ENCODE data around the gene GAB1.

Gene GAB1

DNA sequence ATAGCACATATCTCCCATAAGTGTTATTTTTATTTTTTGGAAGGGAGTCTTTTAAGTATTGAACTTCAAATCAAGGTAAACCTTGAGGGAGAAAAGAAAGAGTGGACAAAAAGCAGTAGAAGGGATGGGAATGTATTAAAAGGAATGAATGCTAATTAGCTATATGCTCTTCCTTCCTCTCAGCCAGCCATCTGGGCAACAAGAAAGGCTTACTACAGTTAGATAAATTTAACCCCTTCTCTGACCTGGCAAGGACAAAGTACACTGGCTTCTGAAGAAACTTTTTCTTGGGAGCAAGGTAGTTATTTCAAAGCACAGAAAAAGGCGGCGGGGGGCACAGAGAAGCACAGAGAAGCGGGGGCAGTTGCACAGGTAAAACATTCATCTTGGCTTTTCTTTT lies 54.6 kb downstream of the GAB1 start:
- DNase-seq, result no peak

DNA sequence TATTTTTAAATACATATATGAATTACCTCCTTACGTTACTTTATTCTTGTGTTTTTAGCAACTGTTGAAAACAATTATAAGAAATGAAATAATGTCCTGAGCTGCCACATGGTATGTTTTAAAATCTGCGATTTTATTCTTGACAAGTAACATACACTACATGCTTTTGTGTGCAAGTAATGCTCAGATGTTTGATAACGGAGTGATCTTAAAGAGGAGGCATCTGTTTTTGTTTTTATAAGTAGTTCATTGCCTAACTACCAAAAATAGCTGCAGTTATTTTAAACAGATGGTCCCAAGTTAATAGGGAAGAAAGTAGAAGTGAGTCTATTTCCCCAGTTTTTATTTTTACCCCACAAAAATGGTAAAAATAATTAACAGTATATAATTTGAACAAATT lies 55.2 kb downstream of the GAB1 start:
- DNase-seq, result peak; percentile 14

DNA sequence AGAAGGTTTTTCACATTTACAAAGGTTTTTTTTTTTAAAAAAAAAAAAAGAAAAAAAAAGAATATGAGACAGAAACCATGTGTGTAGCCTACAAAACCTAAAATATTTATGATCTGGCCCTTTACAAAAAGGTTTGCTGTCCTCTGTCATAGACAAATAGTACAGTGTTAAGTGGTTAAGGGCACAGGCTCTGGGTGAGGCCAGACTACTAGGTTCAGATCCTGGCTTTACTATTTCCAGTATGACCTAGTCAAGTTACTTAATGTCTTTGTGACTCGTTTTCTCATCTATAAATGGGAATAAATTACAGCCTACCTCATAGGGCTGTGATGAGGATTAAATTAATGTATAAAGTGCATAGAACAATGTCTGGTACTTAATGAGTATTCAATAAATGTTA lies 56.5 kb downstream of the GAB1 start:
- no peak for DNase-seq

DNA sequence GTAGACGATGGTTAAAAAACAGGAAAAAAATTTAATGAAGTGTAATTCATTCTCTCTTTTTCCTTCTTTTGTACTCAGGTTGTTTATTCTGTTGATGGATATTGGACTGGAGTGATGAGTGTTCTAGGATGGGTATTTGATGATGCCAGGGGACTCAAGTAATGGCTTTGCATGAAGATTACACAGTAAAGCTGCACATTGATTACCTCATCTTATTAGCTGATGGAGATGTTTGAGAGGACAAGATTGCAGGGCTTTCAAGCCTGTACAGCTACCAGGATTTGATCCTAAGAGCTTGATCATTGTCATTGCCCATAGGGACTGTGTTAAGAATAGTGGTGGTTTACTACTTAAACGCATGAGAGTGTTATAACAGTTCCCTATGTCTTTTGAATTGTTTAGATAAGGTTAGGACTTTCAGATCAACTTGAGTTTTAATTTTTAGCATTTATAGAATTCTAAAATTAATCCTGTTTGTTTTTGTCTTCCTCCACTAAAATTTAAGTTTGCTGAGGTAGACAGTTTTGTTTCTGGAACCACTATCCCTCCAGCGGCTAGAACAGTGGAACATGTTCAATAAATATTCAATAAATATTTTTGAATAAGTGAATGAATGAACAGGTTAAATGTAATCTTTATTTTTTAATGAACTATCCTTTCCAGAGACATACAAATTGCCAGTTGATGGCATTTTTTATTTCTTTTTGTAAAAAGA lies 58.2 kb downstream of the GAB1 start:
- DNase-seq, result no peak

DNA sequence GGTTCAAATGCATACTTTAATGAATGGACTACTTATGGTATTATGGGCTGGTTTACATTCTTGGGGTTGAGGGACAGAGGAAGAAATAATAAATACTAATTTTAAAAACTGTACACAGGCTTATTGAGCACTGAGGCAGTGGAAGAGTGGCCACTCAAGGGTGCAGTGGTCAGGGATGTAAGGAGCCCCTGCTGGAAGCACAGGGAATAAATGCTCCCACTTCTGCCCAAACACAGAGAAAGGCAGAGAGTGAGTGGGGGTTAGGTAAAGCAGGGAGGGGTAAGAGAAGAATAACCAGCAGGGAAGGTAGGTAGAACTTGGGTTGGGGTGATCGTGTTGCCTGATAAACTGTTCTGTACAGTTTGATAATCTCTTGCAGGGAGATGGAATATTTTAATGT lies 60.0 kb downstream of the GAB1 start:
- DNase-seq, result no peak

DNA sequence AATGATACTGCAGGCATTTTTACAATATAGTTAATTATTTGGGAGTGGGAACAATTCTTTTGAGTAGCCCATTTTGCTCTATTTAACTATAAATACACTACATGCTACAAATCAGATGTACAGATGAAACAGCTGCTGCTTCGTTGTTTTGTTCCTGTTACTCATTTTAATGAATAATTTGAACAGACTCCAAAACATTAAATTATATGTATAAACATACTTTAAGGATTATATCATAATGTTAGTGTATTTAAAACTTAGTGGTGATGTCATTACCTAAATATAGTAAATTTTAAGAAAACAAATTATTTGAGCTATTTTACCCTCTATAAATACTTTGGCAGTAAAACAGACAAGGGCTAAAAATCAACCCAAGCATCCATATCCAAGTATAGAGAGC lies 60.7 kb downstream of the GAB1 start:
- DNase-seq, result peak; percentile 73

DNA sequence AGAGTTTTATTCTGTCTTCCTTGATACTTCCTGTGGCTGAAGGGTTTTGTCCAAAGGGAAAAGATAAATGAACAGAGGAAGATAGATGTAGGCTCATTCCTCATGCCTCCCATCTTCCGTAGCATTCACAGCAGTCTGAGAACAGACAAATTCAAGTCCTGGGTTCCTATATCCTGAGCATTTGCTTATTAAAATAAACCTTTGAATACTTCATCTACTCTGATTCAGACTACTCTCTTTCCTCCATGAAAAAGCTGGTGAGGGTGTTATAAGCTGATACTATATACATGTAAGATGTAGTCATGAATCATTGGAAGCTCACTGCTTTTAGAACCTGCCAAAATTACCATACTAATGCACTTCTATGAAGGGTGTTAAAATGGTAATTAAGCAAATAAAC lies 61.2 kb downstream of the GAB1 start:
- peak; percentile 24 for DNase-seq

DNA sequence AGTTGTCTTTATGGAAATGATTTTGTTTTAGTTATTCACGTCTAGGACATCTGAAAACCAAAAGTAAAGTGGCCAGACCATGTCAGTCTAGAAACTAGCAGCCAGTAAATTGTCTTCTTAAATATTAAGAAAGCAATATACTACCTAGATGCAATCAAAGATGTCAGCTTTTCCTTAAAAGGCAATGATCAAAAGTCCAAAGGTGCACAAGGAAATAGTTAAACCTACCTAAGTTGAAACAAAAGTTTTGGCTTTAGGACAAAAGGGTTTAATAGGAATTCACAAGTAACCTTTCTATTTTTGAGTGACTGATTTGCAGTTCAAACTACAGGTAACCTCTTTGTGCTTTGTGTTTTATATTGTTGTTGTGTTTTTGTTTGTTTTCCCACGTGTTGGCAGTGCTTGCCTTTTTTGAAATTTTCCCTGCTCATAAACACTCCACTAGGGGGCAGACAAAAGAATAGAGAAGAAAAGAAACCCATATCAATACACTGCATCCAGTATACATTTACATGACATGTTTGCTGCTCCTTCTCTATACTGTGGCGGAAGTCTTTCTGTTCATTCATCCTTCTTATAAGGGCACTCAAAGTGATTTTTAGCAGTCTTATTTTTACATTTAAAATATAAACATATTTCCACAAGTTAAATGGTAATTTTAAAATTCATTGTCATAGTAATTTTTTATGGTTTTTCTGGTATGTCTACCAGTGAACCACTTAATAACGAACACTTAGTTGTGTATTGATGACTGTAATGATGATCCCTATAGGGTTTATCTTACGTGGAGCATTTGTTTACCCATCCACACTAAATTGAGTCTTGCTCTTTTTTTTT lies 62.7 kb downstream of the GAB1 start:
- DNase-seq, result peak; percentile 9

DNA sequence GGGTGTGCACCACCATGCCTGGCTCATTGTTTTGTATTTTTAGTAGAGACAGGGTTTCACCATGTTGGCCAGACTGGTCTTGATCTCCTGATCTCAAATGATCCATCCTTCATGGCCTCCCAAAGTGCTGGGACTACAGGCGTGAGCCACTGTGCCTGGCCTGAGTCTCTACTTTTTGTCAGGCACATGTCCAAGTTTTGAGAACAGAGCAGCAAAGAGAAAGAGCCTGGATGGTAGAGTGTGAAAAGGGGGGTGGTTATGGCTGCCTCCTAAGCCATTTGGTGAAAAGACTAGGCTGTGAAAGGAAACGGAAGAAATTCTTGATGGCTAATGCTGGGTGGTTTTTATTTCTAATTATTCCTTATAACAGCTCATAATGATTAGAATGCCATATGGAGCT lies 63.4 kb downstream of the GAB1 start:
- no peak for DNase-seq

DNA sequence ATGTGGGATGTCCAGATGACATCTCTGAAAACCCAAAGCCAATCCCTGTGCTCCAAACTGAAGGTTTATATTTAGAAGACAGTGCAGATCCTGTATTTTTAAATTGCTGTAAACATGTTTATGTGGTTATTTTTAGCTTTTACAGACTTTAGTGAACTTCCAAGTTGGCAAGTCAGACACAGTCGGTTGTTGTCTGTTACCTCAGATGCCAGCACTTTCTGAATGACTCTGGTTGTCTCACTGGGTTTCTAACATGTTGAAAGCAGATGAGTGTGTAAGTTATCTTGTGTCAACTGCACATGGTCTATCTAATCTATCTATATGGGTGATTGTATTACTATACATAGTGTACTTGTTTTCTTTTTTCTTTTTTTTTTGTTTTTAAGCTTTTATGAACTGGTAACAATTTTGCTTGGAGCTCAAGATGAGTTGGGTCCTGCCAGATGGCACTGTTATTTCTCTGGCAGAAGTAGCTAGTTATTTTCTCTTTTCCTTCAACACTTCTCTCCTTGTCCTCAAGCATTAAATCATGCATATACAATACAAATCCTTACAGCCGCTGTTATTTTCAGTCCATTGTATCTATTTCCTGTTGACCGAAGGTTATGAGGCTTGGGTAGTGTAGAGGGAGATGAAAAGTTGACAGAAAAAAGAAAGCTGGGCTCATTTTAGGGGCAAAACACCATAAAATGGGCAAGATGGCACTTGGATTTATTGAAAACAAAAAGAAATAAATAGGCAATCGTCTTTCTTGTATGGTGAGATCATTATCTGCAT lies 66.3 kb downstream of the GAB1 start:
- DNase-seq, result no peak

DNA sequence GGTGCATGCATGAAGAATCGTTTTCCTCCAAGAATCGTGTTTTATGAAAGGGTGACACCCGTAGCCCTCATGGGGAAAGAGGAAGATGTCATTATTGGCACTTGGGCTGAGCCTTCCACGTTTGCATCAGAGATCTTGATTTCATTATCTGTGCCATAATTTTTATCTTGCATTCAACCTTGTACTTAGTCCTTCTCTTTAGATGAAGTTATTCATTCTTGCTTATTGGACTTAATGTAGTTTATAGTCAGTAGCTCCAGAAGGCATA lies 66.8 kb downstream of the GAB1 start:
- DNase-seq, result no peak

DNA sequence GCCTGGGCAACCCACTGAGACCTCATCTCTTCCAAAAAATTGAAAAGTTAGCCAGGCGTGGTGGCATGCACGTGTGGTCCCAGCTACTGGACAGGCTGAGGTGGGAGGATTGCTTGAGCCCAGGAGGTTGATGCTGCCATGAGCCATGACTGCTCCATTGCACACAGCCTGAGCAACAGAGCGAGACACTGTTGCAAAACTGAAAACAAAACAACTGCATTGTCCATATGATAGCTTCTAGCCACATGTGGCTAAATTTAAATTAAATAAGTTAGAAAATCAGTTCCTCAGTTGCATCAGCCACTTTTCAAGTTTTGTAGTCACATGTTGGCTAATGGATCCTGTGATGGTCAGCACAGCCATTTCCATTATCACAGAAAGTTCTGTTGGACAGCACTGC lies 67.9 kb downstream of the GAB1 start:
- DNase-seq, result no peak

DNA sequence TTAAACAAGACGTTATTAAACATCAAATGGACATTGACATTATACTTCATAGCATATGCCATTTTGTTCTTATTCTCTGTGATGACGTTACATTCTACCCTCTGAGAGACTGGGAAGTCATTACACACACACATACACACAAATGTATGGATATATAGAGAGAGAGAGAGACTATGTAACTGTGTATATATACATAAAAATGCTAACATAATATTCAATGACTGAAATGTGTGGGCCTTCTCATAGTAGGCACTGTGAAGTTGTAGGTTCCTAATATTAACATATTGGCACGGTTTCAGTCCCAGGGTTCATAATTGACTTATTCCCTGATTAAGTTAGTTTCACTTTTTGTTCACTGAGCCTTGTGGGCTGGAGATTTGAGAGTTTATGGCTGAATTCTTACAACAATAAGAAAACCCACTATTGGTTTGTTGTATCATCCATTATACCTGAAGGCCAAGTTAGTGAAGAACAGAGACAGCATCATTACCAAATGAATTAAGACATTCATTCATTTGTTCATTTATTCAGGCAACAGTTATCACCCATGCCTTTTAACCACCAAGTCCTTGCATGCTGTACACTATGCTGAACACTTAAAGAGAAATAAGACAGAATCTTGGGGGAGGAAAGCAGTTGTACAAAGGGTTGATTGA lies 68.5 kb downstream of the GAB1 start:
- DNase-seq, result no peak

DNA sequence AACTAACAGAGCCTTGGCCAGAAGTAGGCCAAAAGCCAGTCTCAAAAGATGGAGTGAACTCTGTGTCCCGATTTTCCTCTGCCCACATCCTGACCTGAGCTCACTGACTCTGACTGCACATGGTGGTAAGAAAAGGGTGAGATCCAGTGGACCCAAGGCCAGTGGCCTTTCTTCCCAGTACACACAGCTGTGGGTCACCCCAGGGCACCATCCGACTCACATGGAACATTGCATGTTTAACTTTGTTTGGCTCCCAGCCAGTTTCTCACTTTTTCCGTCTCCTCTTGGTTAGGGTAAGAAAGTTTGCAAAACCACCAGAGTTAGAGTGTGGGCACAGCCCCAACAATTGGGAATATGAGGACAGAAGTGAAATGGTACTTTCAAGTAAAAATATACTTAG lies 69.8 kb downstream of the GAB1 start:
- DNase-seq, result peak; percentile 8

DNA sequence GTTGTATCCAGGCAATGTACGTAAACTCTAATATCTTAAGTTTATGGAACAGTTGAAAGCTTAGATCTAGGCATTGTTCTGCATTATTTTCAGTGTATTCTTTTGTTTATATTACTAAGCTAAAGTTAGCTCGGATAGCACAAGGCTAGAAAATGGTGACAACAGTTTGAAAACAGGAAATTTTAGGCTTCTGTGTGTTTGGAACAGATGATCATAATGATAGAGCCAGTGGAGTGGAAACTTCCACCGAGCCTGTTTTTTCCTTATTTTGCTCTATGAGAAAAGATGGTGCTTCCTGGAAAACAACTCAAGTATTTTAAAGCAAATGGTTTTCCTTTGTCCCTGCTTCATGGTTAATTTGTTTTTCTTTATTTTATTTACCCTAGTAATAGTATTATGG lies 70.8 kb downstream of the GAB1 start:
- no peak for DNase-seq

DNA sequence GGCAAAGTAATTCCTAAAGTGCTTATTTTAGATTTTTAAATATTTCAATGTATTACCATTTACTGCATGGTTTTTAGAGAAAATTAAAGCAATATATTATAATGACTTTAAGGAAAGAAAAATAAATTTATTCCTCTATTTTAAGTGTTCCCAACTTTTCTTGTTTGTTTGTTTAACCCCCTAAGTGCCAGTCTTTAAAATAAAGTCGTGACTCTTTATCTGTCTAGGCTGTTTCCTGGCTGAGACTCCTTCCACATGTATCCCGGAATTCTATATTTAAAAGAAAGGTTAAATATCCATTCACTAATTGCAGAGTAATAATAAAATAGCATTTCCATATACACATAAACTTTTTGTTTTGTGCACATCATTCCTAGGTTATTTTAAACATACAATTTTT lies 71.2 kb downstream of the GAB1 start:
- no peak for DNase-seq

DNA sequence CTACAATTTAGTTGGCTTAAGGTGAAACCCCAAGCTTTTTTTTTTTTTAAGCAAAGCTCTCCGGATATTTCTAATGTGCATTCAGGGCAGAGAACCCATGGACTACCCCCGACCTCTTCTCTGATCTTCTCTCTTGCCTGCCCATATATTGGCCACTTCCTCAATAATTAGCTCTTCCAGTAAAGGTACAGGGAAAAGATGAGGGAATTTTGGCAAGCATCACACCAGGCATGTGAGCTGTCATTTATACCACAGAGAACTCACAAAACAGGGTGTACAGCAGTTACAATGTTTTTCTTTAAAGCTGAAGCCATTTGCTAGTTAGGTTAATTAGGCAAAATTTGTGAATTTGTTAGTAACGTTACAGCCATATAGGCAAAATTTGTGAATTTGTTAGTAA lies 73.3 kb downstream of the GAB1 start:
- no peak for DNase-seq

DNA sequence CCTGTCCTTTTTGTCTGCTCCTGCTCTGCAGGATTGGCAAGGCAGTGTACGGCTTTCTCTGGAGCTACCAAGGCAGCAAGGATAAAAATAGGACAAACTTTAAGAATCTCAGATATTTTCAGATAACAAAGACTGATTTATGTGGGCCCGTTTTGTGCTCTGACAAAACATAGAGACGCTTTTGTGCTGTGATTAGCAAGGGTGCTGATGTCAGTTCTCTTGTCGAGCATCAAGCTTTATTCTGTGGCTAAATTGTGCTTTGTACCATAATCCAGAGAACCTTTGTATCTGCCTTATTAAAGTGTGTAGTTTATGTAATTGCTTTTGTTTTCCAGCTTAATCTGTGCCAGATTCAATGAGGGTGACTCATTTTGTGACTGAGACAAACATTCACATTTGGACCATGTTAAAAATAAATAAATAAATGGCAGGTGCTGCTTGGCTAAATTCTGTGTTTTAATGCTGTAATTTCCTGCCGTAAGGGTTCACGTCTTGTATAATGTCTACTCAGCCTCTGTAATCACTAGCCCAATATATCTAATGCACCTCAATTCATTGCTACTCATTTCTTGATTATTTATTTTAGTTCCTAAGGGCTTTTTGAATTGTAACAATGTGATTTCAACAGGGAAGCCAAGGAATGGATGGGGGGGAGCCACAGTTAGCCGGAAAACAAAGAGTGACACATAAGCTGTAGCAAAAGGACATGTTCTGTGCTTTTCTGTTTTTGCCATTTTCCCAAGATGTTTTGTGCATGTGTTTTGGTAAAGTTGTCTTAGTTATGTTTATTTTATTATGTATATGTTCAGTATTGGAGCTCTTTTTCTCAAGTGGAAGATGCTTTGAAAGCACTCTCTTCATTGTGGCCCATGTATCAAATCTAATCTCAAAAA lies 75.1 kb downstream of the GAB1 start:
- DNase-seq, result no peak

DNA sequence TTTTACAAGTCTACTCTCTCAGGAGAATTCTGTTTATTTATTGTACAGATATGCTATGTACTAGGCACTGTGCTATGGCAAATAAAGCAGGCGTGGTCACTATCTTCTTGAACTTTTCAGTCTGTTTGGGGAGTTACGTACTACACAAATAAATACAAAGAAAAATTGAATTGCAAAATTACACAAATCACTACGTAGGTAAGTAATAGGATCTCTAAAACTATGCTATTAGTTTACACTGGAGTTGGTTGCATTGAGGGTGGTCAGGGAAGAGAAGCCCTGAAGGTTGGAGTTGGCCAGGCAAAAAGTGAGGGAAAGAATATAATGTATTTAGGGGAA lies 75.7 kb downstream of the GAB1 start:
- DNase-seq, result no peak

DNA sequence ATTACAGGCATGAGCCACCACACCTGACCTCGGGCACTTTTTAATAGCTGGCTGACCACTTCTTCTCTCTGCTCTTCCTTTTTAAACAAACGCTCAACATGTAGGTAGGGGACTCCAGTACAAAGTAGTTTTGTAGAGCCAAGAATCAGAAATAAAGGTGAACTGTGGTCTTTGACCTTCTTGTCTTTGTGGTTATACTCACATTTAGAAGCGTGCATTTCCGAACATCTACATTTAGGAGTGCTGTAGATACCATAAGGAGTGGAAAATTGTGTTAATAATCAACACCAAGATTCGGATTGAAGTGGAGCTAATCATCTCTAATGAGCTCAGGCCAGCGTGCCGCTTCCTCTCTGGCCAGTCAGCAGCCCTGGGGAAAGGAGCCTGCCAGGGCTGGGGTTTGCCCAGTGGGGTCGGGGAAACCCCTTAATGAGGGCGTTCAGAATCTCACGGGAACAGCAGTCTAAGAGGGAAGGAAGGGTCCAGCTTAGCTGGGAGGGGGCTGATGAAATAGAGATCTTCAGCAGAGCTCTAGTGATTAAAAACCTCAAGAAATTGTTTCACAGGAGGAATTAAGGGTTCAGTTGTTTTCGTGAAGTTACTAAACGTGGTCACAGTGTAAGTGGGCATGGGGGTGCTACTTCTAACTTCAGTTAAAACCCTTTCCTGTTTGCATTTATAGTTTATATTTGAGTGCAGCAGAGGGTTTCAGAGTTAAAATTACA lies 81.2 kb downstream of the GAB1 start:
- DNase-seq, result no peak

DNA sequence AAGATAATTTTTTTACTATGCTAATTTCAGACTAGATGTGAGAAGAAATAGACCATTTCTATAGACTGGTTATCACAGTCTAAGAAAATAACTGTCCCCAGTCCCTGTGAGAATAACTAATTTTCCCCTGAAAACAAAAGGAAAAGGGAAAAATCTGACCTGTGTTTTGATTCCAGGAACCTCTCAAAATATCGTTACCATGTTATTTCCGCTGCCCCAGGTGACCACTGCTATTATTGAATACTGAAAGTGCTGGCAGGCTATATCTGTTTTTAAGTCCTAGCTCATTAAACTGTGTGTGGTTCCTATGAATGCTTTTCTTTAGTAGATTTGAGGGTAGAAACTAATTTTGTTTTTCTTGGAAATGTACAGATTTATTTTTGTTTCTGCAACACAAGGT lies 83.6 kb downstream of the GAB1 start:
- no peak for DNase-seq

DNA sequence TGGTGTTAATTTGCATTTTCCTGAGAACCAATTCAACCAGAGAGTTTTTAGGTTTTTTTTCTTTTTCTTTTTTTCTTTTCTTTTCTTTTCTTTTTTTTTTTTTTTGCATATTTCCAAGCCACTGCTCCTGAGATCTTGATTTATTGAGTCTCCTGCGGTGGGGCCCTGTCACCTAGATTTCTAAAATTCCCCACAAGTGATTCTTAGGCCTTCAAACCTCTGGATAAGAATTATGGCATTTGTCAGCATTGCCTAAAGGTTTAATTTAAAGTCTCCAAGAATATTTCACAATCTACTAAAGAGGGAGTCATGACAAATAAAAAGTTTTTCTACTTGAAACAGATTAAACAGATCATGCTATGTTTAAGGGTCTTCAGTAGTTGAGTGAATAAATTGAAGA lies 84.9 kb downstream of the GAB1 start:
- no peak for DNase-seq

Data from HCEC 1CT (cell line).